HCT116 (cell line): ENCODE results near the gene PEX6. TPM values are rescaled to one million over a fixed set of nuclear protein-coding genes. Genes with fewer than 3 reads are reported as not detected.

ENCODE experiments used
- ATAC-seq: fragments of 200-7000 bp; cut with Tn5 transposase; 2 replicates; pipeline ENCODE4 v1.9.1; 2020; ENCODE audit warnings: mild to moderate bottlenecking, moderate library complexity
- BruUV-seq: library from RNA; stranded (reverse); fragments of 400-500 nt; replicated peaks from 2 replicates; lab custom pipeline; 2021; lab: Mats Ljungman, UMichigan
- CTCF ChIA-PET: fragments of 300-600 bp; sonication (Branson Sonifier 250); formaldehyde crosslinking; loops from one replicate; lab custom pipeline; 2021; ENCODE audit warnings: antibody characterized with exemption; lab: Charles Lee
- POLR2A ChIA-PET: fragments of 300-600, 350-600 bp; sonication (Branson Sonifier 250); formaldehyde crosslinking; loops from one replicate; lab custom pipeline; 2021; ENCODE audit warnings: antibody characterized with exemption; lab: Charles Lee
- RAD21 ChIA-PET, 2 experiments: fragments of 300-600 bp; sonication (Branson Sonifier 250); formaldehyde crosslinking; loops; one replicate each; lab custom pipeline; 2023; ENCODE audit warnings: low total read pairs in 2 of 2; ENCODE audit not compliant: uncharacterized antibody in 2 of 2, unreplicated experiment in 2 of 2, low non-redundant PET in 1 of 2; lab: Charles Lee
- DNase-seq: peaks from one replicate; pipeline ENCODE4 v3.0.0-alpha.2; 2010; ENCODE audit warnings: low read depth, low spot score
- H2AFZ ChIP-seq: fragments of 200-600 bp; shearing (Covaris generic), sonication (generic); 2 replicates; pipeline ENCODE4 v1.6.1; 2017; ENCODE audit warnings: low read depth, mixed run types, mixed read lengths, antibody characterized with exemption, low read length; ENCODE audit not compliant: poor library complexity, severe bottlenecking
- H3K27ac ChIP-seq: 2 replicates; pipeline ENCODE4 v1.5.1; 2012; ENCODE audit warnings: low read depth, low read length
- H3K27me3 ChIP-seq: fragments of 200-600 bp; sonication (generic); 2 replicates; pipeline ENCODE4 v1.6.1; 2016; ENCODE audit warnings: mixed run types, low read length, mixed read lengths; ENCODE audit not compliant: insufficient read depth
- H3K36me3 ChIP-seq, 2 experiments: fragments of 200-500 bp in 1 of 2; fragments of 200-600 bp in 1 of 2; sonication (Bioruptor generic) in 1 of 2; sonication (generic) in 1 of 2; 2 replicates each; pipeline versions ENCODE4 v1.5.1 to v1.6.1; 2014 to 2016; ENCODE audit warnings: low read length in 2 of 2, inconsistent platforms in 1 of 2, mixed read lengths in 1 of 2, mixed run types in 1 of 2; ENCODE audit not compliant: insufficient read depth in 2 of 2, control insufficient read depth in 1 of 2
- H3K4me1 ChIP-seq, 2 experiments: fragments of 200-600 bp in 1 of 2; sonication (generic) in 1 of 2; 2 replicates each; pipeline versions ENCODE4 v1.5.1 to v1.6.1; 2012 to 2017; ENCODE audit warnings: low read length in 2 of 2, inconsistent platforms in 1 of 2, mild to moderate bottlenecking in 1 of 2, mixed read lengths in 1 of 2, mixed run types in 1 of 2, moderate library complexity in 1 of 2; ENCODE audit not compliant: insufficient read depth in 2 of 2, control insufficient read depth in 1 of 2
- H3K4me2 ChIP-seq: fragments of 200-600 bp; sonication (generic); 2 replicates; pipeline ENCODE4 v1.6.1; 2017; ENCODE audit warnings: mixed run types, low read length, mixed read lengths
- H3K4me3 ChIP-seq, 2 experiments: fragments of 200-600 bp in 1 of 2; sonication (generic) in 1 of 2; replicated peaks in 1 of 2; 2 replicates each; pipeline ENCODE4 v1.5.1; 2011 to 2016; ENCODE audit warnings: low read length in 2 of 2, control low read depth in 1 of 2, low read depth in 1 of 2, mild to moderate bottlenecking in 1 of 2, mixed read lengths in 1 of 2, mixed run types in 1 of 2
- H3K79me2 ChIP-seq: fragments of 200-600 bp; sonication (generic); 2 replicates; pipeline ENCODE4 v1.6.1; 2017; ENCODE audit warnings: mild to moderate bottlenecking, mixed run types, low read length, moderate library complexity, mixed read lengths; ENCODE audit not compliant: insufficient read depth
- H3K9ac ChIP-seq: fragments of 200-600 bp; sonication (generic); 2 replicates; pipeline ENCODE4 v1.6.1; 2016; ENCODE audit warnings: low read length, mixed read lengths
- H3K9me2 ChIP-seq: fragments of 200-600 bp; sonication (generic), shearing (Covaris generic); 2 replicates; pipeline ENCODE4 v1.6.1; 2017; ENCODE audit warnings: mixed run types, mild to moderate bottlenecking, moderate library complexity; ENCODE audit not compliant: insufficient read depth
- H3K9me3 ChIP-seq, 2 experiments: fragments of 200-500 bp in 1 of 2; fragments of 200-600 bp in 1 of 2; sonication (Bioruptor generic) in 1 of 2; sonication (generic) in 1 of 2; 2 replicates each; pipeline ENCODE4 v1.6.1; 2014 to 2017; ENCODE audit warnings: low read length in 2 of 2, mixed read lengths in 2 of 2, inconsistent platforms in 1 of 2, low read depth in 1 of 2, mild to moderate bottlenecking in 1 of 2, mixed run types in 1 of 2, moderate library complexity in 1 of 2; ENCODE audit not compliant: control insufficient read depth in 1 of 2, insufficient read depth in 1 of 2
- H4K20me1 ChIP-seq: fragments of 200-600 bp; sonication (generic), shearing (Covaris generic); 2 replicates; pipeline ENCODE4 v1.6.1; 2017; ENCODE audit warnings: mixed run types, mild to moderate bottlenecking, moderate library complexity; ENCODE audit not compliant: insufficient read depth
- EGR1 ChIP-seq: IDR thresholded peaks from 2 replicates; pipeline ENCODE4 v1.6.1; 2012; ENCODE audit warnings: low read depth
- ELF1 ChIP-seq: IDR thresholded peaks from 2 replicates; pipeline ENCODE4 v1.6.1; 2012; ENCODE audit warnings: low read depth, borderline replicate concordance
- EZH2phosphoT487 ChIP-seq: fragments of 200-600 bp; IDR thresholded peaks from 2 replicates; pipeline ENCODE4 v1.6.1; 2018; ENCODE audit warnings: antibody characterized with exemption, borderline replicate concordance
- FOSL1 ChIP-seq: IDR thresholded peaks from 2 replicates; pipeline ENCODE4 v1.6.1; 2012; ENCODE audit warnings: low read depth
- MAX ChIP-seq: IDR thresholded peaks from 2 replicates; pipeline ENCODE4 v1.6.1; 2012
- POLR2A ChIP-seq: IDR thresholded peaks from 2 replicates; pipeline ENCODE4 v1.7.0; 2011; ENCODE audit warnings: borderline replicate concordance; ENCODE audit not compliant: insufficient read depth, insufficient read length; ENCODE audit errors: extremely low read depth
- POLR2AphosphoS5 ChIP-seq: IDR thresholded peaks from 2 replicates; pipeline ENCODE4 v1.6.1; 2011; ENCODE audit warnings: mild to moderate bottlenecking, low read depth, low read length, moderate library complexity
- RAD21 ChIP-seq: IDR thresholded peaks from 2 replicates; pipeline ENCODE4 v1.6.1; 2012; ENCODE audit warnings: low read depth, mild to moderate bottlenecking
- SP1 ChIP-seq: IDR thresholded peaks from 2 replicates; pipeline ENCODE4 v1.6.1; 2012; ENCODE audit warnings: low read depth
- ZBTB33 ChIP-seq: IDR thresholded peaks from 2 replicates; pipeline ENCODE4 v1.6.1; 2011; ENCODE audit warnings: mild to moderate bottlenecking, low read length, moderate library complexity; ENCODE audit not compliant: insufficient replicate concordance; ENCODE audit errors: extremely low read depth
- ZFX ChIP-seq: fragments of 450-650 bp; IDR thresholded peaks from 2 replicates; pipeline ENCODE4 v1.6.1; 2017
- ZNF274 ChIP-seq: fragments of 200-500 bp; sonication (Bioruptor generic); IDR thresholded peaks from 2 replicates; pipeline ENCODE4 v1.6.1; 2014; ENCODE audit warnings: mild to moderate bottlenecking, low read depth, low read length, inconsistent platforms
- intact Hi-C: fragments of 100-400 bp; cut with micrococcal nuclease; formaldehyde crosslinking; loops from 2 replicates; pipeline ENCODE4 v1.10.0; 2022
- total RNA-seq: library from RNA; stranded (reverse); gene quantifications from one replicate; pipeline ENCODE4 v1.2.1, GENCODE V29; 2021; ENCODE audit not compliant: unreplicated experiment

The PEX6 gene
- total RNA-seq, 1 experiment from 2014 or later: 21.4 TPM

GRCh38 chr6:42936398-42936797, 42.6 kb downstream of the PEX6 start:
- intact Hi-C loops: no loop called here
- Histone ChIP-seq H3K79me2 (peaks cover 30% of the 10 kb centered on the region), H4K20me1 (no peaks in the 10 kb centered on the region), H3K4me2 (no peak overlapping the region), H2AFZ (no peak overlapping the region), H3K9ac (no peak overlapping the region), H3K4me3 (no peak overlapping the region), H3K27me3 (no peaks in the 10 kb centered on the region), H3K4me1 (no peaks in the 10 kb centered on the region), H3K36me3 (peaks cover 25 to 31% of the 10 kb centered on the region in 2 experiments; a peak in 3 of 4 replicates), H3K9me3 (no peaks in the 10 kb centered on the region), H3K9me2 (no peaks in the 10 kb centered on the region), H3K27ac (no peak overlapping the region)
- RAD21 ChIA-PET: no interaction called here
- ATAC-seq (no peak), DNase-seq (no peak)
- BruUV-seq: no TSS peak
- CTCF ChIA-PET: no interaction called here
- TF ChIP-seq EGR1: no peak
- TF ChIP-seq ZBTB33: no peak
- TF ChIP-seq POLR2AphosphoS5: no peak
- no peak for TF ChIP-seq EZH2phosphoT487
- no peak for TF ChIP-seq RAD21
- no peak for TF ChIP-seq ZFX
- no peak for TF ChIP-seq ELF1
- TF ChIP-seq FOSL1: no peak
- TF ChIP-seq SP1: no peak
- no peak for TF ChIP-seq ZNF274
- no peak for TF ChIP-seq POLR2A
- TF ChIP-seq MAX: no peak
- POLR2A ChIA-PET: no interaction called here
